Calu3 (cell line): ENCODE results near the gene RELCH. TPM values are rescaled to one million over a fixed set of nuclear protein-coding genes. Genes with fewer than 3 reads are reported as not detected.

Source experiments
- BruUV-seq: library from RNA; stranded (reverse); fragments of 400-500 nt; replicated peaks from 2 replicates; lab custom pipeline; 2021; lab: Mats Ljungman, UMichigan
- CTCF ChIA-PET: fragments of 300-600 bp; sonication (Branson Sonifier 250); formaldehyde crosslinking; loops from one replicate; lab custom pipeline; 2022; ENCODE audit warnings: antibody characterized with exemption; lab: Charles Lee
- DNase-seq: peaks from one replicate; pipeline ENCODE4 v3.0.0; 2022
- H3K27ac Mint-ChIP-seq: one replicate; pipeline ENCODE4 v1.8.0; 2022; ENCODE audit warnings: mixed read lengths; ENCODE audit not compliant: unreplicated experiment
- H3K27me3 Mint-ChIP-seq: one replicate; pipeline ENCODE4 v1.8.0; 2022; ENCODE audit warnings: mixed read lengths; ENCODE audit not compliant: unreplicated experiment
- H3K36me3 Mint-ChIP-seq: one replicate; pipeline ENCODE4 v1.8.0; 2022; ENCODE audit warnings: mild to moderate bottlenecking, moderate library complexity, mixed read lengths; ENCODE audit not compliant: insufficient read depth, unreplicated experiment
- H3K4me1 Mint-ChIP-seq: one replicate; pipeline ENCODE4 v1.8.0; 2022; ENCODE audit warnings: mild to moderate bottlenecking, low read depth, mixed read lengths; ENCODE audit not compliant: unreplicated experiment
- H3K4me3 Mint-ChIP-seq: one replicate; pipeline ENCODE4 v1.8.0; 2022; ENCODE audit warnings: mild to moderate bottlenecking, low read depth, moderate library complexity, mixed read lengths; ENCODE audit not compliant: unreplicated experiment
- H3K9me3 Mint-ChIP-seq: one replicate; pipeline ENCODE4 v1.8.0; 2022; ENCODE audit warnings: low read depth, mixed read lengths; ENCODE audit not compliant: unreplicated experiment
- intact Hi-C: fragments of 100-400 bp; cut with micrococcal nuclease; formaldehyde crosslinking; loops from one replicate; pipeline ENCODE4 v1.10.0; 2022; ENCODE audit not compliant: unreplicated experiment
- total RNA-seq: library from RNA; stranded (reverse); gene quantifications from 2 replicates; pipeline ENCODE4 v1.2.3, GENCODE V29; 2022
- TF ChIP-seq, protein P1 (sequence below): fragments of 200-600 bp; IDR thresholded peaks from one replicate; pipeline ENCODE4 v1.8.0; 2022; ENCODE audit warnings: antibody characterized with exemption; ENCODE audit not compliant: unreplicated experiment

Gene RELCH
- total RNA-seq, 1 experiment from 2014 or later, result 54.5 TPM

DNA sequence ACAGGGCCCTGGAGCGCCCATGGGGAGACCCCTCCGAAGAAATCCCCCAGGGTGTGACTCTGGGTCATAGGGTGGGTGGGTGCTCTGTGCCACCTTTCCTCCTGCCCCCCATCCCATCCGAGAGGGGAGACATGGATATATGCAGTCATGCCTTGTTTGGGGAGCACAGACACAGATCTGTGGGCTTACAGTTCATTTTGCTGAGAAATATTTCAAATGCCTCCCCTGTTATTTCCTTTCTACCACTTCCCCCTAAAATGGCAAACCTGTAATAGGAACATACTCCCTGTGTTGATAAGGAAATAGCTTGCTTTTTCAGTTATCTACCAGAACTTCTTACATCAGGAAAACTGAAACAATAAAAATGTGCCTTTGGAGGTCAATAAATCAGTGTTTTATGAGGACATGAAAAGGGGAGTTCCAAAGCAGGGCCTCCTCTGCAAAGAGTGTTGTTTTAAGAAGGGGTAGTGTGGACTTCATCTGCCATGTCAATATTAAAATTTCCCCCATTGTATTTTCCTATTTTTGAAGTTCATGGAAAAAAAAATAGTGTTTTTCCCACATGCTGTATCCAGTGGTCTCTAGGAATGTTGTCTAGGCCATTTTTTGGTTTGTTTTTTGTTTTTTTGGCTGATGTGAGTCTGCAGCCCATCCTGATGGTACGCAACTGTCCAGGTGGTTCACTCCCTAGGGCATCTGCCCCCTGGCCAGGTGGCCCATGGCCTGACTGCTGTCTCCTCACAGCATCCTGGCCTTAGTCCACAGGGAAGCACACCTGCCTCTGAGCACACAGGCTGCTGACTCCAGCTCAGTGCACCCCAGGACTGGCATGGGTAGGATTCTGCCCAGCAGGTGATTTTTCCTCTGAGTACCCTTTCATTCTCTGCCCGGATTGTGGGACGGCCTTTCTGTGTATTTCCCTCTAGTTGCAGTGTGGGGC, 141.8 kb downstream of the RELCH start:
- DNase-seq, result no peak
- TF ChIP-seq, protein P1, sequence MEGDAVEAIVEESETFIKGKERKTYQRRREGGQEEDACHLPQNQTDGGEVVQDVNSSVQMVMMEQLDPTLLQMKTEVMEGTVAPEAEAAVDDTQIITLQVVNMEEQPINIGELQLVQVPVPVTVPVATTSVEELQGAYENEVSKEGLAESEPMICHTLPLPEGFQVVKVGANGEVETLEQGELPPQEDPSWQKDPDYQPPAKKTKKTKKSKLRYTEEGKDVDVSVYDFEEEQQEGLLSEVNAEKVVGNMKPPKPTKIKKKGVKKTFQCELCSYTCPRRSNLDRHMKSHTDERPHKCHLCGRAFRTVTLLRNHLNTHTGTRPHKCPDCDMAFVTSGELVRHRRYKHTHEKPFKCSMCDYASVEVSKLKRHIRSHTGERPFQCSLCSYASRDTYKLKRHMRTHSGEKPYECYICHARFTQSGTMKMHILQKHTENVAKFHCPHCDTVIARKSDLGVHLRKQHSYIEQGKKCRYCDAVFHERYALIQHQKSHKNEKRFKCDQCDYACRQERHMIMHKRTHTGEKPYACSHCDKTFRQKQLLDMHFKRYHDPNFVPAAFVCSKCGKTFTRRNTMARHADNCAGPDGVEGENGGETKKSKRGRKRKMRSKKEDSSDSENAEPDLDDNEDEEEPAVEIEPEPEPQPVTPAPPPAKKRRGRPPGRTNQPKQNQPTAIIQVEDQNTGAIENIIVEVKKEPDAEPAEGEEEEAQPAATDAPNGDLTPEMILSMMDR, result no peak
- TSS peak; percentile 96 for BruUV-seq
- peaks cover 74% of the 10 kb centered on the region for H3K4me1 Mint-ChIP-seq
- peak overlapping the region; percentile 79 for H3K27ac Mint-ChIP-seq
- no peaks in the 10 kb centered on the region for H3K9me3 Mint-ChIP-seq
- intact Hi-C loops, result loop anchor here (2.0 to 5.0 kb wide), 2 partner anchors 92 to 388 kb away; partner anchors contain the start of gene PHLPP1
- H3K27me3 Mint-ChIP-seq, result no peaks in the 10 kb centered on the region
- CTCF ChIA-PET, result interaction anchor here (1.0 to 3.6 kb wide), 4 partner anchors 11 to 386 kb away, joined by 3 to 21 read pairs (median 6); no protein-coding TSS in a partner anchor
- H3K4me3 Mint-ChIP-seq, result peak overlapping the region; percentile 90
- H3K36me3 Mint-ChIP-seq, result peaks cover 68% of the 10 kb centered on the region

DNA sequence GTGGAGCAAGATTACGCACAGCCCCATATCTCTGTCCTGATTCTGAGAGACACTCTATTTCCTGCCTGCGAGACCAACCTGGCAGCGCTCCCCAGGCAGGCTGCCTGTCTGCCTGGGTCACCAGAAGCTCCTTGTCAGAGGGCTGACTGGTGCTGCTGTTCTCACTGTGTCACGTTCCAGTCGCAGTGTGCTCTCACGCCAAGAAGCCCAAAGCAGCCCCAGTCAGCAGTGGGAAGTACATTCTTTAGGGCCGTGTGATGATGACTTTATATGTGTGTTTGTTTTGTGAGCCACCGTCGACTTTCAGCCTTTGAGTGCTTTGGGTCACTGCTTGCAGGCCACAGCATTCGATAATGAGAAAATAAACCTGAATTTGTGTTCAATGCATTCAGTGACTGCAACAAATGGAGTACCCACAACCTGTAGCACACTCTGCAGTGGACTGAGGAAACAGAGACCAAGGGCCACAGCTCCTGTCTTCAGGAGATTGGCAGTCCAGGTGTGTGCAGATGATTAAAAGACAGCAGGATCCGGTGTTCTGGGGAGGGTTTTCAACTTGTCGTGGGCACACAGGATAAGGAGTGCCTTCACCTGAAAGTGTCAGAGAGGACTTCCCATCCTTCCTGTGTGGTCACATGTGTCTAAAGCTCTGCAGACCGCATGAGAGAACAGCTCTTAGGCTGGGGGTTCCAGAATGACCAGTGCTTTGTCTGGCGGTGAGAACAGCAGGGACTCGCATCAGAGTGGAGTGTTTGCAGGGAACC, 142.8 kb downstream of the RELCH start:
- H3K9me3 Mint-ChIP-seq, result no peaks in the 10 kb centered on the region
- no TSS peak for BruUV-seq
- TF ChIP-seq, protein P1, result no peak
- intact Hi-C loops, result loop anchor here (2.0 to 5.0 kb wide), 3 partner anchors 91 to 387 kb away; partner anchors contain the start of gene PHLPP1
- H3K4me1 Mint-ChIP-seq, result peaks cover 72% of the 10 kb centered on the region
- peak overlapping the region; percentile 79 for H3K27ac Mint-ChIP-seq
- DNase-seq, result peak; percentile 74
- H3K36me3 Mint-ChIP-seq, result peaks cover 68% of the 10 kb centered on the region
- H3K27me3 Mint-ChIP-seq, result no peaks in the 10 kb centered on the region
- peak overlapping the region; percentile 90 for H3K4me3 Mint-ChIP-seq
- CTCF ChIA-PET, result interaction anchor here (0.9 to 3.6 kb wide), 6 partner anchors 10 to 385 kb away, joined by 3 to 21 read pairs (median 4); no protein-coding TSS in a partner anchor

DNA sequence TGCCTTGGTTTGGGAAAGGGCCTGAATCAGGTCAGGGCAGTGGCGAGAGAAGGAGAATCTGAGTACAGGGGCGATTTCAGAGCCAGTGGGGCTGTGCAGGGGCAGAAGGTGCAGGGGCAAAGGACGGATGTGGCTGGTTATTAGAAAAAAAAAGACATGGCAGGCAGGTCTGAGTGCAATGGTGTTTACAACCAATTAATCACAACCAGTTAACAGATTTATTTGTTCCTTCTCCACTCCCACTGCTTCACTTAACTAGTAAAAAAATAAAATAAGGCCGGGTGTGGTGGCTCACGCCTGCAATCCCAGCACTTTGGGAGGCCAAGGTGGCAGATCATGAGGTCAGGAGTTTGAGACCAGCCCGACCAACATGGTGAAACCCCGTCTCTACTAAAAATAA, 143.6 kb downstream of the RELCH start:
- CTCF ChIA-PET, result interaction anchor here (1.0 to 3.6 kb wide), 2 partner anchors 9 to 90 kb away, joined by 4 to 21 read pairs; no protein-coding TSS in a partner anchor
- intact Hi-C loops, result loop anchor here (5.0 kb wide), 1 partner anchor 197 kb away; no protein-coding TSS in a partner anchor
- Mint-ChIP-seq H3K4me1 (peaks cover 78% of the 10 kb centered on the region), H3K9me3 (no peaks in the 10 kb centered on the region), H3K27ac (peak overlapping the region; percentile 79), H3K36me3 (peaks cover 70% of the 10 kb centered on the region), H3K4me3 (peak overlapping the region; percentile 90), H3K27me3 (no peaks in the 10 kb centered on the region)
- DNase-seq, result no peak
- no TSS peak for BruUV-seq
- TF ChIP-seq, protein P1, result no peak
